AG04450 (cell line): ENCODE measurements around the gene NPAS3. TPM values are rescaled to one million over a fixed set of nuclear protein-coding genes. Genes with fewer than 3 reads are reported as not detected.
A peak's percentile ranks its signal among the peaks of the same experiment; 100 is the strongest.

Source experiments
- CTCF ChIA-PET: fragments of 300-600, 350-600 bp; formaldehyde crosslinking; extraction: SDS; loops from one replicate; lab custom pipeline; 2022; ENCODE audit warnings: antibody characterized with exemption, inconsistent platforms; lab: Charles Lee
- POLR2A ChIA-PET: fragments of 350-600 bp; formaldehyde crosslinking; extraction: SDS; loops from one replicate; lab custom pipeline; 2021; ENCODE audit warnings: antibody characterized with exemption, inconsistent platforms; lab: Yijun Ruan, JAX
- DNase-seq: peaks from one replicate; pipeline ENCODE4 v3.0.0-alpha.2; 2011; ENCODE audit warnings: low read depth, low spot score
- H3K27ac ChIP-seq: one replicate; pipeline ENCODE4 v1.5.1; 2012; ENCODE audit warnings: low read depth, low read length, control low read depth
- H3K27me3 ChIP-seq: one replicate; pipeline ENCODE4 v1.6.0; 2012; ENCODE audit warnings: low read length; ENCODE audit not compliant: control insufficient read depth, insufficient read depth
- H3K4me3 ChIP-seq: 2 replicates; pipeline ENCODE4 v1.5.1; 2011; ENCODE audit warnings: mild to moderate bottlenecking, low read depth, low read length, control low read depth
- H3K9me3 ChIP-seq: 2 replicates; pipeline ENCODE4 v1.5.1; 2012; ENCODE audit warnings: low read length; ENCODE audit not compliant: control insufficient read depth, insufficient read depth
- CTCF ChIP-seq: IDR thresholded peaks from 2 replicates; pipeline ENCODE4 v1.5.1; 2011; ENCODE audit warnings: low read depth, low read length, control low read depth, inconsistent platforms
- polyA plus RNA-seq: library from polyadenylated mRNA; depleted of rRNA; stranded (reverse); fragments of >200 nt; gene quantifications from 2 replicates; pipeline ENCODE4 v1.2.3, GENCODE V29; 2011

NPAS3 gene
- polyA plus RNA-seq, 1 experiment: not detected

GRCh38 chr14:32905013-32905412 is 33.7 kb upstream of the NPAS3 start:
- Histone ChIP-seq H3K27ac (no peak overlapping the region), H3K27me3 (no peaks in the 10 kb centered on the region), H3K4me3 (no peak overlapping the region), H3K9me3 (no peaks in the 10 kb centered on the region)
- ChIA-PET POLR2A (no interaction called here), CTCF (interaction anchor here (1.6 kb wide), 1 partner anchor 317 kb away, joined by 4 read pairs; no protein-coding TSS in a partner anchor)
- no peak for DNase-seq
- TF ChIP-seq CTCF: no peak

DNA sequence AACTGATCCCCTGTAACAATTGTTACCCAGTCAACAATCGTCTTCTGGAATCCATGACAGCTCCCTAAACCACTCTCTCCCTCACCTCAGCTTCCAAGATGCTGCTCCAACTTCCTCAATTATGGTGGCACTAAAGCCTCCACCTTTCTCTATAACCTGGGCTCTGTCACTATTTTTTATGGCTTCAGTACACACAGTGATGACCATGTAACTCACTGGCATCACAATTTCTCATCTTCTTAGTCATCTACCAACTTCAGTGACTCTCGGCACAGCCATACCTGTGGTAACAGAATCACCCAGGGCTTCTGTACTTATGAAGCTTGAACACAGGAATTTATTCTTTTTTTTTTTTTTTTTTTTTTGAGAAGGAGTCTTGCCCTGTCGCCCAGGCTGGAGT is 32.0 kb upstream of the NPAS3 start:
- Histone ChIP-seq H3K27me3 (no peaks in the 10 kb centered on the region), H3K4me3 (no peak overlapping the region), H3K27ac (no peak overlapping the region), H3K9me3 (no peaks in the 10 kb centered on the region)
- POLR2A ChIA-PET: no interaction called here
- DNase-seq: no peak
- TF ChIP-seq CTCF: no peak
- CTCF ChIA-PET: interaction anchor here (0.6 to 1.6 kb wide), 2 partner anchors 319 to 340 kb away, joined by 4 read pairs; no protein-coding TSS in a partner anchor

- POLR2A ChIA-PET: no interaction called here
- CTCF ChIA-PET: no interaction called here
- no peaks in the 10 kb centered on the region for H3K9me3 ChIP-seq
- H3K27me3 ChIP-seq: no peaks in the 10 kb centered on the region
- no peak overlapping the region for H3K27ac ChIP-seq
- no peak overlapping the region for H3K4me3 ChIP-seq
- DNase-seq: no peak
- TF ChIP-seq CTCF: no peak
These were observed 30.2 kb upstream of the NPAS3 start for GRCh38 chr14:32908196-32909084.

DNA sequence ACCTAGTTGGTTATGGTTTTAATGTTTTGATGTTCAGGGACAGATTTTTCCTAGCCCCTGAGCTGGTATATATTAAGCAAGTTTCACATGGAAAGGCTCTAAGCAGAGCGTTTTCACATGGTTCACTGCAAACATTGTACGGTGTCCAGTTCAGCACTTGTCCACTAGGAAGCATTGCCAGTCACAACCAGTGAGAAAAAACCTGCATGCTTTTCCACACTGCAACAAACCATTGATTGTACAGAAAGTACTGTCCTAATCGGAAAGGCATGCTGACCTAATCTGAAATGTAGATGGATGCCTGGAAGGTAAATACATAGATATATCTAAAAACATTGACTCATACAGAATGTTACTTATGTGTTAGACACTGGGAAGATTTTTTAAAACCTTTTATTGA is 25.0 kb upstream of the NPAS3 start:
- no peaks in the 10 kb centered on the region for H3K27me3 ChIP-seq
- POLR2A ChIA-PET: no interaction called here
- CTCF ChIA-PET: no interaction called here
- H3K9me3 ChIP-seq: no peaks in the 10 kb centered on the region
- H3K4me3 ChIP-seq: no peak overlapping the region
- 0 out of 2 replicates have a peak, but pooled peaks have one; percentile 11 for TF ChIP-seq CTCF
- no peak for DNase-seq
- H3K27ac ChIP-seq: no peak overlapping the region

DNA sequence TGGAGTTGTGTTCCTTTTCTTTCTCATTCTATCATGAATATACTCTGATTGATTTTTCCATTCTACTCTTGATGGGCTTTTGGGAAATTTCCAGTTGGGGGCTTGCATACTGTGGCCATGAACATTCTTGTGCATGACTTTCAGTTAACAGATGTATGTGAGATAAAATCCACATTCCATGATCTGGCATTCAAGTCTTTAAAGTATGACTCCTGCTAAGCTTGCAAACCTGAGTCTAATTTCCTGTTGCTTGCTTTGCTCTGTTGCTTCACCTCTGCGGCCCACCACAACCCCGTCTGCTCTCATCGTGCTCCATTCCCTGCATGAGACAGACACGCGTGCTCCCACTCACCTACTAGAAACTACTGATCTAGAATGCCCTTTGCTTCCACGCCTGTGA is 24.3 kb upstream of the NPAS3 start:
- ChIA-PET POLR2A (no interaction called here), CTCF (no interaction called here)
- no peak overlapping the region for H3K27ac ChIP-seq
- no peaks in the 10 kb centered on the region for H3K27me3 ChIP-seq
- H3K4me3 ChIP-seq: no peak overlapping the region
- TF ChIP-seq CTCF: no peak
- DNase-seq: no peak
- H3K9me3 ChIP-seq: no peaks in the 10 kb centered on the region
